IMR-90 (cell line): ENCODE measurements around the gene ATIC. TPM values are rescaled to one million over a fixed set of nuclear protein-coding genes. Genes with fewer than 3 reads are reported as not detected.

ENCODE experiments used
- ATAC-seq: fragments of 200-7000 bp; cut with Tn5 transposase; 2 replicates; pipeline ENCODE4 v1.9.1; 2020; ENCODE audit warnings: low read depth, mild to moderate bottlenecking, moderate library complexity
- BruUV-seq: library from RNA; stranded (reverse); fragments of 400-500 nt; replicated peaks from 2 replicates; lab custom pipeline; 2021; lab: Mats Ljungman, UMichigan
- CTCF ChIA-PET: fragments of 300-600 bp; formaldehyde crosslinking; extraction: SDS; loops from one replicate; lab custom pipeline; 2021; ENCODE audit warnings: antibody characterized with exemption; lab: Yijun Ruan, JAX
- POLR2A ChIA-PET: fragments of 300-600 bp; sonication (Branson Sonifier 250); formaldehyde crosslinking; loops from one replicate; lab custom pipeline; 2022; ENCODE audit warnings: antibody characterized with exemption; ENCODE audit not compliant: unreplicated experiment; lab: Charles Lee
- DNase-seq: peaks from one replicate; pipeline ENCODE4 v3.0.0; 2013
- H2AFZ ChIP-seq: replicated peaks from 2 replicates; pipeline ENCODE3; 2013; ENCODE audit warnings: low read length, mild to moderate bottlenecking; ENCODE audit not compliant: poor library complexity
- H2AK5ac ChIP-seq: 2 replicates; pipeline ENCODE4 v1.6.1; 2013; ENCODE audit warnings: low read depth, low read length, inconsistent platforms
- H2AK9ac ChIP-seq: replicated peaks from 2 replicates; pipeline ENCODE3; 2013; ENCODE audit warnings: mild to moderate bottlenecking, low read depth, low read length, moderate library complexity; ENCODE audit not compliant: poor library complexity
- H2BK120ac ChIP-seq: 2 replicates; pipeline ENCODE4 v1.6.1; 2013; ENCODE audit warnings: low read depth, low read length, inconsistent platforms
- H2BK15ac ChIP-seq: 3 replicates; pipeline ENCODE4 v1.6.1; 2013; ENCODE audit warnings: low read depth, low read length, inconsistent platforms
- H2BK20ac ChIP-seq: 2 replicates; pipeline ENCODE4 v1.6.1; 2013; ENCODE audit warnings: low read depth, mild to moderate bottlenecking, inconsistent platforms, low read length, moderate library complexity
- H2BK5ac ChIP-seq: 2 replicates; pipeline ENCODE4 v1.6.1; 2013; ENCODE audit warnings: mild to moderate bottlenecking, low read depth, low read length, inconsistent platforms; ENCODE audit not compliant: poor library complexity, severe bottlenecking
- H3K14ac ChIP-seq: replicated peaks from 2 replicates; pipeline ENCODE4 v1.6.1; 2013; ENCODE audit warnings: low read depth, low read length, inconsistent platforms
- H3K18ac ChIP-seq: 2 replicates; pipeline ENCODE4 v1.6.1; 2013; ENCODE audit warnings: low read depth, low read length, control low read depth
- H3K23ac ChIP-seq: 2 replicates; pipeline ENCODE4 v1.6.1; 2013; ENCODE audit warnings: low read depth, low read length, inconsistent platforms
- H3K27ac ChIP-seq: 2 replicates; pipeline ENCODE4 v1.5.1; 2013; ENCODE audit warnings: mild to moderate bottlenecking, control low read depth, low read length; ENCODE audit not compliant: insufficient read depth
- H3K27me3 ChIP-seq: 2 replicates; pipeline ENCODE4 v1.6.1; 2013; ENCODE audit warnings: low read length; ENCODE audit not compliant: control insufficient read depth, insufficient read depth
- H3K36me3 ChIP-seq: 2 replicates; pipeline ENCODE4 v1.6.1; 2013; ENCODE audit warnings: low read length, mixed read lengths; ENCODE audit not compliant: control insufficient read depth, insufficient read depth
- H3K4ac ChIP-seq: 2 replicates; pipeline ENCODE4 v1.6.1; 2013; ENCODE audit warnings: low read depth, low read length, inconsistent platforms
- H3K4me1 ChIP-seq: 2 replicates; pipeline ENCODE4 v1.6.1; 2013; ENCODE audit warnings: low read length, mixed read lengths; ENCODE audit not compliant: control insufficient read depth, insufficient read depth
- H3K4me2 ChIP-seq: 2 replicates; pipeline ENCODE4 v1.6.1; 2013; ENCODE audit warnings: low read depth, mild to moderate bottlenecking, control low read depth, low read length, moderate library complexity
- H3K4me3 ChIP-seq: 2 replicates; pipeline ENCODE4 v1.5.1; 2013; ENCODE audit warnings: low read depth, mild to moderate bottlenecking, control low read depth, low read length, moderate library complexity; ENCODE audit not compliant: insufficient read depth
- H3K56ac ChIP-seq: 2 replicates; pipeline ENCODE4 v1.6.1; 2013; ENCODE audit warnings: low read length, inconsistent platforms; ENCODE audit not compliant: insufficient read depth; ENCODE audit errors: extremely low read depth
- H3K79me1 ChIP-seq, 2 experiments: 2 replicates each; pipeline ENCODE4 v1.6.1; 2013; ENCODE audit warnings: low read length in 2 of 2, inconsistent platforms in 1 of 2, low read depth in 1 of 2
- H3K9ac ChIP-seq: 2 replicates; pipeline ENCODE4 v1.6.1; 2013; ENCODE audit warnings: low read depth, low read length, control low read depth
- H3K9me1 ChIP-seq: 2 replicates; pipeline ENCODE4 v1.6.1; 2013; ENCODE audit warnings: low read length, inconsistent platforms; ENCODE audit not compliant: insufficient read depth
- H3K9me3 ChIP-seq: 2 replicates; pipeline ENCODE4 v1.6.1; 2013; ENCODE audit warnings: low read length; ENCODE audit not compliant: control insufficient read depth, insufficient read depth
- H4K20me1 ChIP-seq: 2 replicates; pipeline ENCODE4 v1.6.1; 2013; ENCODE audit warnings: low read length, inconsistent platforms; ENCODE audit not compliant: insufficient read depth
- H4K5ac ChIP-seq: 2 replicates; pipeline ENCODE4 v1.6.1; 2013; ENCODE audit warnings: mild to moderate bottlenecking, low read depth, low read length, control low read depth
- H4K8ac ChIP-seq, 2 experiments: 2 replicates each; pipeline ENCODE4 v1.6.1; 2013; ENCODE audit warnings: low read depth in 2 of 2, low read length in 2 of 2, control low read depth in 1 of 2, inconsistent platforms in 1 of 2
- H4K91ac ChIP-seq: 2 replicates; pipeline ENCODE4 v1.6.1; 2013; ENCODE audit warnings: low read depth, low read length, inconsistent platforms; ENCODE audit not compliant: insufficient read depth
- CEBPB ChIP-seq: IDR thresholded peaks from 2 replicates; pipeline ENCODE4 v1.6.1; 2012; ENCODE audit warnings: low read depth, low read length, improper control_type of control experiment
- CHD1 ChIP-seq: IDR thresholded peaks from 2 replicates; pipeline ENCODE4 v1.6.1; 2012; ENCODE audit warnings: low read depth, low read length, improper control_type of control experiment
- FOS ChIP-seq: fragments of 150-350 bp; IDR thresholded peaks from 2 replicates; pipeline ENCODE4 v1.6.1; 2016; ENCODE audit warnings: low read depth, low read length
- MAFK ChIP-seq: IDR thresholded peaks from 2 replicates; pipeline ENCODE4 v1.6.1; 2012; ENCODE audit warnings: low read depth, low read length, improper control_type of control experiment
- MAZ ChIP-seq: IDR thresholded peaks from 2 replicates; pipeline ENCODE4 v1.6.1; 2012; ENCODE audit warnings: low read depth, mild to moderate bottlenecking, low read length, improper control_type of control experiment, moderate library complexity, borderline replicate concordance
- MXI1 ChIP-seq: IDR thresholded peaks from 2 replicates; pipeline ENCODE4 v1.6.1; 2012; ENCODE audit warnings: low read depth, mild to moderate bottlenecking, low read length, moderate library complexity, borderline replicate concordance
- NFE2L2 ChIP-seq: fragments of 150-350 bp; IDR thresholded peaks from 2 replicates; pipeline ENCODE4 v1.6.1; 2016; ENCODE audit warnings: low read depth, mild to moderate bottlenecking, low read length
- RAD21 ChIP-seq: IDR thresholded peaks from 2 replicates; pipeline ENCODE4 v1.6.1; 2012; ENCODE audit warnings: low read length, improper control_type of control experiment
- RCOR1 ChIP-seq: IDR thresholded peaks from 2 replicates; pipeline ENCODE4 v1.6.1; 2012; ENCODE audit warnings: mild to moderate bottlenecking, low read length, improper control_type of control experiment; ENCODE audit not compliant: insufficient replicate concordance
- RFX5 ChIP-seq: IDR thresholded peaks from 2 replicates; pipeline ENCODE4 v1.8.0; 2012; ENCODE audit warnings: low read depth, mild to moderate bottlenecking, low read length, moderate library complexity
- SMC3 ChIP-seq: fragments of 150-350 bp; IDR thresholded peaks from 2 replicates; pipeline ENCODE4 v1.6.1; 2016; ENCODE audit warnings: low read depth, mild to moderate bottlenecking, antibody characterized with exemption, low read length, moderate library complexity
- WGBS, 2 experiments: methylation state at CpG; one replicate each; pipeline versions ENCODE4 v1.1.5 to v1.1.7; 2013; ENCODE audit warnings: missing lambda C conversion rate in 2 of 2; ENCODE audit not compliant: insufficient read length in 1 of 2; ENCODE audit errors: extremely low coverage in 2 of 2; 5-methylcytosine and 5-hydroxymethylcytosine counted together
- dilution Hi-C: fragments of 300-500 bp; cut with HindIII; formaldehyde crosslinking; loops from one replicate; pipeline ENCODE4 v1.14.3; 2018; ENCODE audit warnings: low sequenced_read_pairs; ENCODE audit not compliant: unreplicated experiment
- in situ Hi-C: fragments of 300-500 bp; cut with MboI; formaldehyde crosslinking; loops from 3 replicates; pipeline ENCODE4 v1.14.3; 2019; ENCODE audit warnings: low sequenced_read_pairs, inconsistent platforms, mixed read lengths
- intact Hi-C: fragments of 100-400 bp; cut with micrococcal nuclease; formaldehyde crosslinking; loops from 2 replicates; pipeline ENCODE4 v1.10.0; 2022
- polyA plus RNA-seq, 3 experiments: library from polyadenylated mRNA; depleted of rRNA; stranded (reverse); fragments of >200 nt; gene quantifications; 2 replicates each; pipeline ENCODE4 v1.2.3, GENCODE V29; 2012; ENCODE audit warnings: low replicate concordance in 1 of 3
- total RNA-seq: library from RNA; depleted of rRNA; stranded (reverse); fragments of >200 nt; gene quantifications from 2 replicates; pipeline ENCODE4 v1.2.3, GENCODE V29; 2012
- TF ChIP-seq, protein P1 (sequence below): fragments of 150-350 bp; IDR thresholded peaks from 2 replicates; pipeline ENCODE4 v1.6.1; 2017; ENCODE audit warnings: mild to moderate bottlenecking, antibody characterized with exemption, low read length, low read depth

ATIC gene
- total and polyA plus RNA-seq, 2 of the 4 experiments (the other 2 are of a cell fraction): 30.5 to 101 TPM

DNA sequence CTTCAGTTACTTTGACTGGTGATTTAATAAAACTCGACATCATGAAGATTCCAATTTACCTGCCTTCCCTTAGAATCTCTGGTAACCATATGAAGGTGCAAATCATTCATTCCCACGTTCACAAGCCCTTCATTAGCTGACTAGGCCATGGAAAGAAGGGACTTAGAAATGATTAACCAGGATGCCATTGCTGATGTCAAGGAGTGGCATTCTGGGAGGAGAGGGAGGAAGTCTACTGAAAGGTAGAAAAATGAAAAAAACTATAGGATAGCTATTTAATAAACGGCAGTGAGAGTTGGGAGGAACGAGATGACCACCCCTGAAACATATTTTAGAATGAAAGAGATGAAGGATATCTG, 1.4 kb downstream of the ATIC start:
- ATAC-seq: no peak
- no peaks in the 10 kb centered on the region for H4K20me1 ChIP-seq
- H3K4me1 ChIP-seq: 0 out of 2 replicates have a peak, but pooled peaks cover 3% of the 10 kb centered on the region
- no TSS peak for BruUV-seq
- peaks cover 3% of the 10 kb centered on the region; the same call in 1 of the 2 replicates for H3K9me1 ChIP-seq
- intact Hi-C loops: no loop called here
- dilution Hi-C loops: no loop called here
- no peak overlapping the region for H3K4ac ChIP-seq
- 100% methylated on average over 1 of the region's 4 CpGs; no CpG with 5 or more reads in 1 of the 2 experiments for WGBS, 2 experiments
- POLR2A ChIA-PET: no interaction called here
- no peak overlapping the region for H2BK120ac ChIP-seq
- H4K5ac ChIP-seq: no peak overlapping the region
- in situ Hi-C loops: no loop called here
- no peak overlapping the region for H3K9ac ChIP-seq
- H3K4me3 ChIP-seq: no peak overlapping the region
- H3K4me2 ChIP-seq: peak overlapping the region; percentile 37; the same call in 1 of the 2 replicates
- peak overlapping the region; percentile 49 for H2AK5ac ChIP-seq
- no peak overlapping the region for H3K18ac ChIP-seq
- TF ChIP-seq CEBPB (no peak), MAZ (no peak), MAFK (no peak), CHD1 (no peak), SMC3 (no peak), RFX5 (no peak), FOS (no peak), RCOR1 (no peak), MXI1 (no peak), RAD21 (no peak), NFE2L2 (no peak)
- TF ChIP-seq, protein P1, sequence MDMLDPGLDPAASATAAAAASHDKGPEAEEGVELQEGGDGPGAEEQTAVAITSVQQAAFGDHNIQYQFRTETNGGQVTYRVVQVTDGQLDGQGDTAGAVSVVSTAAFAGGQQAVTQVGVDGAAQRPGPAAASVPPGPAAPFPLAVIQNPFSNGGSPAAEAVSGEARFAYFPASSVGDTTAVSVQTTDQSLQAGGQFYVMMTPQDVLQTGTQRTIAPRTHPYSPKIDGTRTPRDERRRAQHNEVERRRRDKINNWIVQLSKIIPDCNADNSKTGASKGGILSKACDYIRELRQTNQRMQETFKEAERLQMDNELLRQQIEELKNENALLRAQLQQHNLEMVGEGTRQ: no peak
- H2AFZ ChIP-seq: no peak overlapping the region
- H2AK9ac ChIP-seq: peak overlapping the region; percentile 50
- H3K79me1 ChIP-seq: peaks cover 15 to 23% of the 10 kb centered on the region in 2 experiments
- CTCF ChIA-PET: no interaction called here
- peak overlapping the region; percentile 79 for H3K23ac ChIP-seq
- no peak overlapping the region; the same call in 1 of the 2 replicates for H2BK20ac ChIP-seq
- no peak for DNase-seq
- H3K56ac ChIP-seq: no peak overlapping the region
- H3K36me3 ChIP-seq: peaks cover 4% of the 10 kb centered on the region
- H3K14ac ChIP-seq: no peak overlapping the region; the same call in 1 of the 2 replicates
- peak overlapping the region; percentile 34 for H2BK5ac ChIP-seq
- H3K27ac ChIP-seq: no peak overlapping the region
- H3K9me3 ChIP-seq: no peaks in the 10 kb centered on the region
- no peaks in the 10 kb centered on the region for H3K27me3 ChIP-seq
- no peak overlapping the region for H4K91ac ChIP-seq
- H2BK15ac ChIP-seq: 0 out of 3 replicates have a peak overlapping the region, but pooled peaks have one; percentile 71
- H4K8ac ChIP-seq: 0 out of 4 replicates have a peak overlapping the region, but pooled peaks of 1 of the 2 experiments have one; percentile 99
